HT1080 (cell line): ENCODE data around the gene PARP11. TPM values are rescaled to one million over a fixed set of nuclear protein-coding genes. Genes with fewer than 3 reads are reported as not detected.

ENCODE experiments used
- DNase-seq: peaks from one replicate; pipeline ENCODE4 v3.0.0-alpha.2; 2015; ENCODE audit warnings: low read depth
- total RNA-seq: library from RNA; depleted of rRNA; stranded (reverse); fragments of >200 nt; shearing (Covaris generic); gene quantifications from 2 replicates; pipeline ENCODE4 v1.2.3, GENCODE V29; 2014; rRNA removed

PARP11 gene
- total RNA-seq, 1 experiment from 2014 or later, result 2.7 TPM

GRCh38 chr12:3772380-3772779 lies 100.8 kb downstream of the PARP11 start:
- peak; percentile 41 for DNase-seq

GRCh38 chr12:3771853-3772252 lies 101.3 kb downstream of the PARP11 start:
- no peak for DNase-seq

GRCh38 chr12:3770891-3771290 lies 102.3 kb downstream of the PARP11 start:
- DNase-seq, result peak; percentile 78

- no peak for DNase-seq
Measured at GRCh38 chr12:3768911-3769447, 104.2 kb downstream of the PARP11 start.

- no peak for DNase-seq
Measured at GRCh38 chr12:3761116-3761735, 112.0 kb downstream of the PARP11 start.

GRCh38 chr12:3759878-3760277 lies 113.3 kb downstream of the PARP11 start:
- no peak for DNase-seq

Other genes with a start within 250 kb of the PARP11 start
- 29.8 and 33.3 TPM in 2 replicates for gene CRACR2A, start 120.3 kb downstream of the PARP11 start, total RNA-seq